ENCODE measurements around the gene HAO1. TPM values are rescaled to one million over a fixed set of nuclear protein-coding genes. Genes with fewer than 3 reads are reported as not detected.
"Not testable (repeated sequence)": the region's sequence is repeated elsewhere in the genome, so short reads cannot be mapped to it uniquely, and the experiment has no call there.

The HAO1 gene
- polyA plus RNA-seq, 1 of the 3 experiments (the other 2 are of a cell fraction) = not detected

DNA sequence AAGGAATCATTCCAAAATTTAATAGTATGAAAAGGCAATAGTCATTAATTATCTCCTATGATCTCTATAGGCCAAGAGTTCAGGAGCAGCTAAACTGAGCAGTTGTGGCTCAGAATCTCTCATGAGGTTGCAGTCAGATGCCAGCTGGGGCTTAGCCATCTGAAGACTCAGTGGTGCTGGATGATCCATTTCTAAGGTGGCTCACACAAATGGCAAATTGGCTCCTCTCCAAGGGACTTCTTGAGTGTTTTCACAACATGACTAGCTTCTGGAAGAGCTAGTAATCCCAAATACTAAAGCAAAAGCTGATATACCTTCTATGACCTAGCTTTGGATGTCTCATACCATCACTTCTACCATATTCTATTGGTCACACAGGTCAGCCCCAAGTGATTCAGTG is 104.2 kb downstream of the HAO1 start (continued):
- TF ChIP-seq EZH2phosphoT487 (IDR thresholded peaks at IDR 0.05; ENCODE audit: borderline replicate concordance, low read depth) (no peak), JUND (IDR thresholded peaks at IDR 0.05) (no peak)

DNA sequence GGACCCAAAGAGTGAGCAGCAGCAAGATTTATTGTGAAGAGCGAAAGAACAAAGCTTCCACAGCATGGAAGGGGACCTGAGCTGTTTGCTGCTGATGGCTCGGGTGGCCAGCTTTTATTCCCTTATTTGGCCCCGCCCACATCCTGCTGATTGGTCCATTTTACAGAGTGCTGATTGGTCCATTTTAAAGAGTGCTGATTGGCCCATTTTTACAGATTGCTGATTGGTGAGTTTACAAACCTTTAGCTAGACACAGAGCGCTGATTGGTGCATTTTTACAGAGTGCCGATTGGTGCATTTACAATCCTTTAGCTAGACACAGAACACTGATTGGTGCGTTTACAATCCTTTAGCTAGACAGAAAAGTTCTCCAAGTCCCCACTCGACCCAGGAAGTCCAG is 105.8 kb downstream of the HAO1 start:
- H3K9ac ChIP-seq; H3K36me3 ChIP-seq (replicated peaks in 1 of 2; ENCODE audit: control insufficient read depth in 1 of 2, insufficient read depth in 2 of 2, low read length in 1 of 2); H3K79me2 ChIP-seq (ENCODE audit: insufficient read depth); H3K4me2 ChIP-seq; POLR2A ChIA-PET; DNase-seq; H3K27me3 ChIP-seq (ENCODE audit: insufficient read depth); H3K4me3 ChIP-seq (ENCODE audit: low read depth in 2 of 2, low read length in 1 of 2); H2AFZ ChIP-seq (ENCODE audit: low read depth); H3K9me2 ChIP-seq; H3F3A ChIP-seq (replicated peaks; ENCODE audit: insufficient read depth); H3K27ac ChIP-seq (ENCODE audit: low read depth in 2 of 2, low read length in 1 of 2); H3K4me1 ChIP-seq (ENCODE audit: control insufficient read depth in 1 of 2, insufficient read depth in 2 of 2, low read depth in 1 of 2, low read length in 1 of 2); H4K20me1 ChIP-seq (ENCODE audit: insufficient read depth); H3K9me3 ChIP-seq: not testable (repeated sequence)
- WGBS (ENCODE audit: low lambda C conversion rate) = 47% methylated on average over 7 of the region's 7 CpGs
- CTCF ChIA-PET = interaction anchor here (0.8 kb wide), 1 partner anchor 25 kb away, joined by 3 read pairs; no protein-coding TSS in a partner anchor

Small RNA genes lying within 50 kb of the gene (small RNA-seq; reads per million reads assigned to genes)
- 0 reads per million in 7 experiments for gene AL021879.1

Other genes starting within 250 kb of the HAO1 start
- 10.9 and 14.6 TPM in 2 replicates for gene TMX4, start 79.3 kb upstream of the HAO1 start, polyA plus RNA-seq (2012; rRNA removed)
- gene PLCB1, start 191.8 kb upstream of the HAO1 start, polyA plus RNA-seq (2012; rRNA removed) = 10.5 and 13.0 TPM in 2 replicates

All from SK-N-SH (cell line).